GM12872 (cell line): ENCODE results near the gene SERPINB10.
A peak's percentile ranks its signal among the peaks of the same experiment; 100 is the strongest.

Source experiments
- CTCF ChIP-seq: IDR thresholded peaks from 3 replicates; pipeline ENCODE4 v1.5.1; 2011; ENCODE audit warnings: low read depth, mild to moderate bottlenecking, low read length, moderate library complexity; ENCODE audit not compliant: insufficient read depth

Gene SERPINB10

GRCh38 chr18:63977040-63977439 lies 69.3 kb downstream of the SERPINB10 start:
- TF ChIP-seq CTCF, result no peak

- TF ChIP-seq CTCF, result peak; percentile 87
Observed at GRCh38 chr18:63979409-63979920, 71.7 kb downstream of the SERPINB10 start.

- no peak for TF ChIP-seq CTCF
Observed at GRCh38 chr18:63980027-63980426, 72.3 kb downstream of the SERPINB10 start.

- no peak for TF ChIP-seq CTCF
Observed at GRCh38 chr18:63980896-63981460, 73.2 kb downstream of the SERPINB10 start.

- no peak for TF ChIP-seq CTCF
Observed at GRCh38 chr18:63981719-63982118, 74.0 kb downstream of the SERPINB10 start.

GRCh38 chr18:63982361-63982760 lies 74.6 kb downstream of the SERPINB10 start:
- no peak for TF ChIP-seq CTCF
